Psoas muscle (tissue), 8 donors: ENCODE results near the gene LTA4H. TPM values are rescaled to one million over a fixed set of nuclear protein-coding genes. Genes with fewer than 3 reads are reported as not detected.

Experiments
- ATAC-seq, 4 donors: fragments of 200-7000 bp; cut with Tn5 transposase; one replicate each; pipeline ENCODE4 v1.9.1; 2020; ENCODE audit warnings: moderate library complexity in 3 of 4, mild to moderate bottlenecking in 2 of 4
- DNase-seq, 2 donors: peaks; one replicate each; pipeline ENCODE4 v3.0.0-alpha.2; 2020
- H3K27ac ChIP-seq: fragments of 200-600 bp; one replicate; pipeline ENCODE4 v1.8.0; 2022
- H3K27me3 ChIP-seq, 3 donors: fragments of 200-600 bp in 1 of 3; one replicate each; pipeline versions ENCODE4 v1.6.1 to v1.8.0; 2013 to 2022; ENCODE audit warnings: low read length in 2 of 3, mild to moderate bottlenecking in 2 of 3, moderate library complexity in 1 of 3; ENCODE audit not compliant: insufficient read depth in 3 of 3
- H3K36me3 ChIP-seq, 2 donors: fragments of 200-600 bp in 1 of 2; one replicate each; pipeline versions ENCODE4 v1.6.1 to v1.8.0; 2013 to 2022; ENCODE audit warnings: low read depth in 1 of 2, mild to moderate bottlenecking in 1 of 2, moderate library complexity in 1 of 2; ENCODE audit not compliant: insufficient read depth in 1 of 2
- H3K4me1 ChIP-seq: fragments of 200-600 bp; one replicate; pipeline ENCODE4 v1.8.0; 2022
- H3K4me3 ChIP-seq: fragments of 200-600 bp; one replicate; pipeline ENCODE4 v1.8.0; 2022; ENCODE audit warnings: mild to moderate bottlenecking
- H3K9me3 ChIP-seq: fragments of 200-600 bp; one replicate; pipeline ENCODE4 v1.8.0; 2022
- WGBS, 3 donors: extraction: QIAGEN DNeasy Blood & Tissue Kit; methylation state at CpG; one replicate each; pipeline versions ENCODE4 v1.1.6 to v1.1.7; 2013; 5-methylcytosine and 5-hydroxymethylcytosine counted together
- intact Hi-C, 2 donors: fragments of 100-400 bp; cut with DNase I; formaldehyde crosslinking; loops; one replicate each; pipeline versions ENCODE4 v1.11.0 to v1.14.2; 2022
- polyA plus RNA-seq, 3 donors: library from polyadenylated mRNA; stranded (reverse); fragments of 200-250 nt; gene quantifications; one replicate each; pipeline ENCODE4 v1.2.3, GENCODE V29; 2013
- total RNA-seq, 4 donors: library from RNA; stranded (reverse); fragmentation: NEBNext Ultra II Directional in 2 of 4; extraction: Animal tissue kit (Norgen Biotek cat#: 25700) in 2 of 4; gene quantifications; one replicate each; pipeline versions ENCODE4 v1.2.1 to v1.2.4, GENCODE V29; 2021 to 2023
- TF ChIP-seq, protein P1 (sequence below): fragments of 200-600 bp; IDR thresholded peaks from one replicate; pipeline ENCODE4 v1.8.0; 2022; ENCODE audit warnings: antibody characterized with exemption
- donor health status: healthy with polysubstance abuse.
- donor health status: DM: no; HTN: no; CAD: no; lungs with moderate emphysema.
- donor health status: Bipolar disorder and iron deficiency.
- donor health status: healthy.
- donor health status: DM: yes; HTN: yes; CAD: no.
- donor health status: DM: no; HTN: no; CAD: no.
- donor health status: DM: no; HTN: no; CAD: no.
- donor health status: DM: yes; HTN: yes; CAD: no.

The LTA4H gene
- total and polyA plus RNA-seq, 7 donors: 18.6 to 51.2 (median 31.3) TPM

DNA sequence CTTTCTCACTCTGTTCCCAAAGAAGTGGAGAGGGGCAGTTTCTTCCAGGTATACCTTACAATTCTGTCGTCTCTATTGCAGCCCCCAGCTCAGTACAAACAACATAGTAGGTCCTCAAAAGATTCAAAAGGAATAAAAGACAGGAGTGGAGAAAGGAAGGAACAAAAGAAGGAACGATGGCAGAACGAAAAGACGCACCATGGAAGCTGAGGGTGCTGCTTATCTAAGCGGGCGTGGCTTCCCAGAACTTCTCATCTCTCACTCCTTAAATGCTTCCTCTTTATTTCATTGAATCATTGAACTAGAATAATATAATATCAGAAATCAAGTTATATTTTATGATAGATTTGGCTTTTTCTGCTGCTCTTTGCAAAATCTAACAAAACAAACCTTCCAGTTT lies 13.7 kb upstream of the LTA4H start:
- intact Hi-C loops: no loop called here
- Histone ChIP-seq H3K4me3 (no peak overlapping the region), H3K36me3 (no peaks in the 10 kb centered on the region), H3K4me1 (no peaks in the 10 kb centered on the region), H3K27me3 (no peaks in the 10 kb centered on the region), H3K9me3 (no peaks in the 10 kb centered on the region), H3K27ac (no peak overlapping the region)
- 83 to 92% (median 85%) methylated on average over 6 of the region's 6 CpGs for WGBS, 3 donors
- TF ChIP-seq, protein P1, sequence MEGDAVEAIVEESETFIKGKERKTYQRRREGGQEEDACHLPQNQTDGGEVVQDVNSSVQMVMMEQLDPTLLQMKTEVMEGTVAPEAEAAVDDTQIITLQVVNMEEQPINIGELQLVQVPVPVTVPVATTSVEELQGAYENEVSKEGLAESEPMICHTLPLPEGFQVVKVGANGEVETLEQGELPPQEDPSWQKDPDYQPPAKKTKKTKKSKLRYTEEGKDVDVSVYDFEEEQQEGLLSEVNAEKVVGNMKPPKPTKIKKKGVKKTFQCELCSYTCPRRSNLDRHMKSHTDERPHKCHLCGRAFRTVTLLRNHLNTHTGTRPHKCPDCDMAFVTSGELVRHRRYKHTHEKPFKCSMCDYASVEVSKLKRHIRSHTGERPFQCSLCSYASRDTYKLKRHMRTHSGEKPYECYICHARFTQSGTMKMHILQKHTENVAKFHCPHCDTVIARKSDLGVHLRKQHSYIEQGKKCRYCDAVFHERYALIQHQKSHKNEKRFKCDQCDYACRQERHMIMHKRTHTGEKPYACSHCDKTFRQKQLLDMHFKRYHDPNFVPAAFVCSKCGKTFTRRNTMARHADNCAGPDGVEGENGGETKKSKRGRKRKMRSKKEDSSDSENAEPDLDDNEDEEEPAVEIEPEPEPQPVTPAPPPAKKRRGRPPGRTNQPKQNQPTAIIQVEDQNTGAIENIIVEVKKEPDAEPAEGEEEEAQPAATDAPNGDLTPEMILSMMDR: no peak
- ATAC-seq (no peak), DNase-seq (no peak)

GRCh38 chr12:96048393-96048969 lies 13.1 kb upstream of the LTA4H start:
- intact Hi-C loops: no loop called here
- Histone ChIP-seq H3K4me3 (no peak overlapping the region), H3K36me3 (no peaks in the 10 kb centered on the region), H3K4me1 (no peaks in the 10 kb centered on the region), H3K27ac (no peak overlapping the region), H3K27me3 (peaks cover 0 to 3% (median 0%) of the 10 kb centered on the region in 3 donors), H3K9me3 (no peaks in the 10 kb centered on the region)
- TF ChIP-seq, protein P1: no peak
- DNase-seq: no peak
- ATAC-seq: no peak
- 57 to 60% (median 59%) methylated on average over 5 of the region's 5 CpGs for WGBS, 3 donors

- peaks cover 0 to 3% (median 0%) of the 10 kb centered on the region in 3 donors for H3K27me3 ChIP-seq
- H3K36me3 ChIP-seq: no peaks in the 10 kb centered on the region
- H3K4me3 ChIP-seq: no peak overlapping the region
- no peaks in the 10 kb centered on the region for H3K9me3 ChIP-seq
- TF ChIP-seq, protein P1: no peak
- H3K4me1 ChIP-seq: no peaks in the 10 kb centered on the region
- no peak overlapping the region for H3K27ac ChIP-seq
- ATAC-seq (peak in 1 of 4 donors; percentile 22), DNase-seq (no peak)
- intact Hi-C loops: no loop called here
- WGBS, 3 donors: 40 to 56% (median 43%) methylated on average over 7 of the region's 7 CpGs
Observed at GRCh38 chr12:96047229-96048211, 12.1 kb upstream of the LTA4H start.

GRCh38 chr12:96046543-96047228 lies 11.3 kb upstream of the LTA4H start:
- no peak overlapping the region for H3K27ac ChIP-seq
- no peaks in the 10 kb centered on the region for H3K4me1 ChIP-seq
- 82 to 88% (median 85%) methylated on average over 3 of the region's 3 CpGs for WGBS, 3 donors

More at GRCh38 chr12:96046543-96047228, 11.3 kb upstream of the LTA4H start:
- H3K4me3 ChIP-seq: no peak overlapping the region
- no peak for DNase-seq
- no peaks in the 10 kb centered on the region for H3K9me3 ChIP-seq
- intact Hi-C loops: no loop called here
- TF ChIP-seq, protein P1: no peak
- peaks cover 0 to 3% (median 0%) of the 10 kb centered on the region in 3 donors for H3K27me3 ChIP-seq
- H3K36me3 ChIP-seq: no peaks in the 10 kb centered on the region
- no peak for ATAC-seq
